Activated CD8-positive, alpha-beta memory T cell treated with anti-CD3 and anti-CD28 coated beads for 4 hours (primary cell): ENCODE measurements around the gene SPOCK1.
"Not testable (repeated sequence)": the region's sequence is repeated elsewhere in the genome, so short reads cannot be mapped to it uniquely, and the experiment has no call there.

ENCODE experiments used
- DNase-seq, 2 donors: peaks; one replicate each; pipeline ENCODE4 v3.0.0-alpha.2; 2020; ENCODE audit warnings: low read depth in 2 of 2

SPOCK1 gene

DNA sequence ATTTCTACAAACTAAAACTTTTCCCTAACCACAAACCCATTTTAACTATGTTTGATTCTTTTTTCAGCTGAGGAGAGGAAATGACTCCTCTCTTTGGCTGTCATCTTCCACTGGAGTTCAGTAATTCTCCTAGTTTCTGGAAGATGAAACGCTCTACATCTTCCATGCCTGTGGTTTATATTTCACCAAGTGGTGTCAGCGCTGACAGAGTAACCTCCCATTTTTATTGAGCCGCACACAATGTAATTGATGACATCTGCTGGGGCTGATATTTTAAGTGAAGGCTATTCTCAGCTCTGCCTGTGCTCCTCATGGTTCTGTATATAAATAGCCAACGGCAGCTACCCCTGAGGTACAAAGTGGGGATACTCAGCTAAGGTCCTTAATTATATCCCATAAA lies 234.6 kb downstream of the SPOCK1 start:
- DNase-seq = no peak

DNA sequence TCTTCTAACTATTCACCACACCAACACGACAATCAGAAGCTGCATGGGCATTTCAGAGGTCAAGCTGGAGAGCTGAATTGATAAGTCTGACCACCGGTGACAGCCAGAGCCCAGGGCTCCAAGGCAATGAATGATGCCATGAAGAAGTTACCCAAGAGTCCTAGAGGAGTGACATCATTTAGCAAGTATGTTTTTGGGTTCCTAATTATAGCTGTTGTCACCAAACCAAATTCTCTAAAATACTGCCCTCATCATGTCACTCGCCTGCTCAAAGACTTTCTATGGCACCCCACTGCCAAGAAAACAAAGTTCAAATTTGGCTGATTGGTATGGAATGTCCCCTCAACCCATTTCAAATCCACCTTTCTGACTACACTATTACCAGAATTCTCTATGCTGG lies 235.1 kb downstream of the SPOCK1 start:
- no peak for DNase-seq

- no peak for DNase-seq
Measured at GRCh38 chr5:137263371-137264005, 235.6 kb downstream of the SPOCK1 start.

DNA sequence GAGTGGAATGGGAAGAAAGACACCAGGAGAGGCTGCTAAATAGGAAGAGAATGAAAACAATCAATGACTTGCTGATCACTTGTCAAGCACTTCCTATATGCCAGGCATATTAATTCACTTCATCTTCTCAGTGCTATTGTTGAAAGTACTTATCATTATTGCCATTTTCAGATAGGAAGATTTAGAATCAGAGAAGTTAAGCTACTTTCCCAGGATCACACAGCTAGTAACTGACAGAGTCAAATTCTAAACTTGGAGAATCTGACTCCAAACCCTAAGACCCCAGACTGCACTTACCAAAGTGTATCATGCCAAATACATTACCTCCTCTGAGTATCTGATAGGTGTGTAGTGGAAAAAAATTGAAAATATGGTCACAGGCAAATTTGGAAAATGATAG lies 236.3 kb downstream of the SPOCK1 start:
- no peak for DNase-seq

- DNase-seq = no peak
Measured at GRCh38 chr5:137260820-137261695, 238.1 kb downstream of the SPOCK1 start.

DNA sequence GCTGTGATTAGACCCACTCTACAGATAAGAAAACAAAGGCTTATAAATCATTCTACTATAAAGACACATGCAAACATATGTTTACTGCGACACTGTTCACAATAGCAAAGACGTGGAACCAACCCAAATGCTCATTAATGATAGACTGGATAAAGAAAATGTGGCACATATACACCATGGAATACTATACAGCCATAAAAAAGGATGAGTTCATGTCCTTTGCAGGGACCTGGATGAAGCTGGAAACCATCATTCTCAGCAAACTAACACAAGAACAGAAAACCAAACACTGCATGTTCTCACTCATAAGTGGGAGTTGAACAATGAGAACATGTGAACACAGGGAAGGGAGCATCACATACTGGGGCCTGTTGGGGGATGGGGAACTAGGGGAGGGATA lies 240.0 kb downstream of the SPOCK1 start:
- DNase-seq = not testable (repeated sequence)

GRCh38 chr5:137254119-137255090 lies 244.7 kb downstream of the SPOCK1 start:
- DNase-seq = no peak

DNA sequence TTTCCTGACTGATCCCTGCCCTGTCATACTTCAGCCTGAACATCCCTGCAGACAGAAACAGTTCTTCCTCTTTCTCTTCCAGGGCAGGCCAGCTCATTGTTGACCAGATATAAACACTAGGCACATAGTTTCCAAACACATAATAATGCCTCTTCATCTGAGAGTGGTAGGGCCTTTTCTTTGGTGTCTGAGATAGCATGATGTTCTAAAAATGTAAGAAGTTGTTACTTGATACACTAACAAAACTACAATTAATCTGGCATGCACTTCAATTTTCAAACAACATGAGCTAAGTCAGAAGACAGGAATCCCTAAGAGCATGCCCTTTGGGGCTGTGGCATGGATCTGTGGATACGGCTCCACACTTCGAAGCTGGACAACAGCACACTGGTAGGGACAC lies 246.6 kb downstream of the SPOCK1 start:
- DNase-seq = no peak

DNA sequence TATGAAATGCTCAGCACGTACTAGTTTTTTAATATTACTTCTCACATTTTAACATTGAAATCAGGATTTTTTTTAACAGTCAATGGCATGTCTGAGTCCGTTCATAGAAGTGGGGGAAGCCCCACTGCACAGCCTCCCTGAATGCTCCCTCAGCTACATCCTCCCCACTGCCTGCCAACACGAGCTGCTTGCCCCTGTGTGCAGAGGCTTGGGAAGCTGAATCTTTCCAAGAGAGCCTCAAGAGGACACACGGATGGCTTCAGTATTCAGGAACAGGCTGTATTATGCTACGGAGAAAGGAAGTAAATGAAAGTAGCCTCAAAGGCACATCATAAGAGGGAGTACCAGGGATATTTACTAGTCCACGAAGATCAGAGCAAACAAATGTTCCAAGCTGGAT lies 248.7 kb downstream of the SPOCK1 start:
- no peak for DNase-seq

DNA sequence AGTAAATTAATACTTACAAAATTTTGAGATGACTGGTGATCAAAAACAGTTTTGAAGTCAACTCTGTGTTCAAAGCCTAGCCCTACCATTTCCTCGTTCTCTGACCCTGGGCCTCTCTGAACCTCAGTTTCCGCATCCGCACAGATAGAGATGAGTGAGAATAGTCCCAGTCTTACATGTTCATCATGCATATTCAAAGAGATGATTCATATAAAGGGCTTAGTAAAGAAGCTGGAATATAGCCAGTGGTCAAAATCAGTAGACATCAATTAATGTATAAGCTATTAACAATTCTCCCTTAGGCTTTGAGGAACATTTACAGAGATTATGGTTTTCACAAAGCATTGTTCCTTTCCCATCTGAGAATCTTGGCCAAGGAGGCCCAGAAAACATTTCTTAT lies 250.6 kb downstream of the SPOCK1 start:
- DNase-seq = no peak

GRCh38 chr5:137245438-137245837 lies 253.7 kb downstream of the SPOCK1 start:
- no peak for DNase-seq

DNA sequence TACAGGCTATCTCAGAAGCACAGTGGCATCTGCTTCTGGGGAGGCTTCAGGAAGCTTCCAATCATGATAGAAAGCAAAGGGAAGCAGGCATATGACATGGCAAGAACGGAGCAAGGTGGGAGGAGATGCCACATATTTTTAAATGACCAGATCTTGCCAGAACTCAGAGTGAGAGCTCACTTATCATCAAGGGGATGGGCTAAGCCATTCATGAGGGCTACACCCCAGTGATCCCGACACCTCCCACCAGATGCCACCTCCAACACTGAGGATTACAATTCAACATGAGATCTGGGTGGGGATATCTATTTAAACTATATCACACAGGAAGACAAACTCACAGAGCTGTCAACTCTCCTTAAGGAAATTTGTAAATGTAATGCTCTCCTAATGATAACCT lies 258.8 kb downstream of the SPOCK1 start:
- no peak for DNase-seq

- no peak for DNase-seq
Measured at GRCh38 chr5:137236849-137237507, 262.1 kb downstream of the SPOCK1 start.

DNA sequence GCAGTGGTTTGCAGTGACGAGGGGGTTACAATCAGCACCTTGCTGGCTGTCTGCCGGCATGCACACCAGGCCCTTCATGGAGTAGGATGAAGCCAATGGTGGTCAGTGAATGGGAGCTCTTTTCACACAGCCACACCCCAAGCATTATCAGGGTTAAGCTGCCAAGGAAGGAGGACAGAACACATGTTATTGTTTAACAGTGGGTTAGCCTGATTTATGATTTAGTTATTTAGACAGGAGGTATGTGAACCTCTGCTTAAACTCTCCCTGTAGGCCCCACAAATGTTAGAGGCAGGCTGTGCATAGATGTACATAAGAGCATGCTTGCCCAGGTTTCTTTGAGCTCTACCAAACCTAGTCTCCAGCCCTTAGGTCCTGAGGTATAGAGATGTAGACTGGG lies 262.9 kb downstream of the SPOCK1 start:
- no peak for DNase-seq

DNA sequence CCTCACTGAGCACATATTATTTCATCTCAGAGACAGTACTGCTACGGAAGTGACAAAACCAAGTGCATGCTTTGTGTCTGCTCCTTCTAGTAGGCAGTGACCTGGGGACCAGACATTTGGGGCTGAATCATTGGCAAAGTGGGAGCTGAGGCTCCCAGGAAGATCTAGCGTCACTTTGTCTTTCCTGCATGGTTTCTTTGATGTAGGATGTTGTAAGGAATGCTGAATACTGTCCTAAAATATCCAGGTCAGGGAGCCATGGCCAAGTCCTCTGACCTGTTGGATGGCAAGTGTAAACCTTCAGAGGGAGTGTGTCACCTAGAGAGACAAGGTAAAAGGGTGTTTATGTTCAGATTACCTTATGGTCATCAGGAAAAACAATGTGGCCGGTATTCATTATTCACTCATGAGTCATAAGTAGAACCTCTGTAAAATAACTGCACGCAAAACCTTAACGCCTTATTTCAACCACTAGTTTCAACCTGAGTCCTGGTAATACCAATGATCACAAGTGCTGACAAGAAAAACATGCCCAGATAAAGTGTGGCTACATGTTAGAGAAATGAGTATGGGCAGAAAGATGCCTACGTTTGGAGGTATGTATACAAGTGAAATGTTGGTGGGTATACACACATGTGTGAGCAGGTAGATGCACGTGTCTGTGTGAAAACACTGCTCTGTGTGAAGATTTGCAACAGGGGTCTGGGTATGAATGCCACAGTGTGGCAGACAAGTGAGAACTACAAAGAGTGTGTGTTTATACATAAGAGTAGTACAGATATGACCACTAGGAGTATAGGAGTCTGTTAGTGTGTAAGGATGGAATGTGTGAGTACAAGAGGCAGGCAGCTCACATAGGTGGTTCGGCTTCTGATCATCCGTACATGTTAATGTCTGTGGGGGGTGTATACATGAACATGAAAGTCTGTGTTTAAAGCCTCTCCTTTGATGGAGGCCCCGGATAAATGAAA lies 263.9 kb downstream of the SPOCK1 start:
- no peak for DNase-seq

GRCh38 chr5:137233726-137234125 lies 265.4 kb downstream of the SPOCK1 start:
- no peak for DNase-seq

- DNase-seq = not testable (repeated sequence)
Measured at GRCh38 chr5:137233304-137233703, 265.8 kb downstream of the SPOCK1 start.

DNA sequence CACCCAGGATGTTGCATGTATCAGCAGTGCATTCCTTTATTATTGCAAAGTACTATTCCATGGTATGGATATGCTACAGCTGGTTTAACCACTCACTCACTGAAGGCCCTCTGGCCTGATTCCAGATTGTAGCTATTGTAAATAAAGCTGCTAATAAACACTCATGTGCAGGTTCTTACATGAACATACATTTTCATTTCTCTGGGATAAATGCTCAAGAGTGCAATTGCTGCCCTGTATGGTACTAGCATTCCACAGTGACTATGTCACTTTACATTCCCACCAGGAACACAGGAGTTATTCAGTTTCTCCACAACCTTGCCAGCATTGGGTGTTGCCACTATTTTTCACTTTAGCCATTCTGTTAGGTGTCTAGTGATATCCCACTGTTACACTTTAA lies 267.6 kb downstream of the SPOCK1 start:
- DNase-seq = no peak

DNA sequence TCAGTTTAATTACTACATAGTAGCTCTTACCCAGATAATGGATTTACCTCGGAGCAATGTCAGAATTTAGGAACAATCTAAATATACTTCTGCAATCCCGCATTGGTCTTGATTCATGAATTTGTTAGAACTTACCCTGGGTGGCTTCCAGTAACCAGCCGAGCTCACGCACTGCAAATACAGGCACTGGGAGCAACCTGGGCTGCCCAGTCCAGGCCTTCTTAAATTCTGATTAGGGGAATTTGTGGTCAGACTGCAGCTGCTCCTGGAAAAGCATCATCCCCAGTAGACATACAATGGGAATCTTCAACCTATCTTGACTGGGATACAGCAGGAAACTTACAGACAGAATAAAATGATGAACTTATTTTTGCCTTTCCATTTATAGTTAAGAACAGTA lies 270.3 kb downstream of the SPOCK1 start:
- no peak for DNase-seq

- DNase-seq = no peak
Measured at GRCh38 chr5:137226081-137226480, 273.0 kb downstream of the SPOCK1 start.
